ENCODE results near the gene ZCCHC24. TPM values are rescaled to one million over a fixed set of nuclear protein-coding genes. Genes with fewer than 3 reads are reported as not detected.

ZCCHC24 gene
- total and polyA plus RNA-seq, 11 donors, result 18.7 to 122 (median 49.6) TPM

GRCh38 chr10:79411546-79412495 lies 33.6 kb downstream of the ZCCHC24 start:
- no peak for TF ChIP-seq POLR2A (IDR thresholded peaks at IDR 0.05)
- no peak for TF ChIP-seq CTCF (IDR thresholded peaks at IDR 0.05)
- ATAC-seq (no peak), DNase-seq (peak in 3 of 5 donors; percentile 36 to 55 (median 39))
- no peaks in the 10 kb centered on the region for H3K9me3 ChIP-seq
- WGBS, 4 donors, result 68 to 83% (median 71%) methylated on average over 10 to 22 of the region's 22 CpGs
- peaks cover 0 to 27% (median 10%) of the 10 kb centered on the region in 9 donors for H3K36me3 ChIP-seq
- peaks cover 0 to 58% (median 41%) of the 10 kb centered on the region in 12 donors for H3K4me1 ChIP-seq
- intact Hi-C loops (cut with DNase I), result no loop called here
- H3K27ac ChIP-seq, result peak overlapping the region in 1 of 12 donors; percentile 18
- H3K27me3 ChIP-seq, result no peaks in the 10 kb centered on the region
- no peak overlapping the region for H3K4me3 ChIP-seq

- Histone ChIP-seq H3K27me3 (no peaks in the 10 kb centered on the region), H3K4me1 (peaks cover 0 to 62% (median 45%) of the 10 kb centered on the region in 12 donors), H3K9me3 (no peaks in the 10 kb centered on the region), H3K27ac (peak overlapping the region in 5 of 12 donors; percentile 15 to 61 (median 36)), H3K4me3 (no peak overlapping the region), H3K36me3 (peaks cover 0 to 19% (median 3%) of the 10 kb centered on the region in 9 donors)
- intact Hi-C loops (cut with DNase I), result no loop called here
- WGBS, 4 donors, result 55 to 73% (median 68%) methylated on average over 9 to 10 of the region's 10 CpGs
- peak in 1 of 4 donors; percentile 12 for ATAC-seq
- DNase-seq, result peak in 3 of 5 donors; percentile 44 to 51 (median 50)
- no peak for TF ChIP-seq POLR2A (IDR thresholded peaks at IDR 0.05)
- TF ChIP-seq CTCF (IDR thresholded peaks at IDR 0.05), result no peak
Measured at GRCh38 chr10:79410315-79411094, 34.9 kb downstream of the ZCCHC24 start.

GRCh38 chr10:79409726-79410085 lies 35.7 kb downstream of the ZCCHC24 start:
- 35 to 64% (median 57%) methylated on average over 3 to 9 of the region's 9 CpGs for WGBS, 4 donors
- H3K4me3 ChIP-seq, result no peak overlapping the region
- ATAC-seq, result peak in 1 of 4 donors; percentile 18
- DNase-seq, result peak in 3 of 5 donors; percentile 35 to 64 (median 39)
- no peaks in the 10 kb centered on the region for H3K9me3 ChIP-seq
- H3K4me1 ChIP-seq, result peaks cover 0 to 70% (median 45%) of the 10 kb centered on the region in 12 donors
- peak overlapping the region in 8 of 12 donors; percentile 15 to 64 (median 48) for H3K27ac ChIP-seq
- intact Hi-C loops (cut with DNase I), result loop anchor here in 2 of 10 donors (5.0 kb wide), 1 partner anchor 33 kb away; no protein-coding TSS in a partner anchor
- TF ChIP-seq POLR2A (IDR thresholded peaks at IDR 0.05), result no peak
- TF ChIP-seq CTCF (IDR thresholded peaks at IDR 0.05), result no peak
- H3K27me3 ChIP-seq, result no peaks in the 10 kb centered on the region
- peaks cover 0 to 13% (median 3%) of the 10 kb centered on the region in 9 donors for H3K36me3 ChIP-seq
